HepG2 (cell line): ENCODE measurements around the gene MXD3. TPM values are rescaled to one million over a fixed set of nuclear protein-coding genes. Genes with fewer than 3 reads are reported as not detected.

Experiments used
- EEA1 ChIP-seq: sonication (generic); formaldehyde crosslinking; IDR thresholded peaks from 2 replicates; pipeline ENCODE4 v1.5.1; 2020; ENCODE audit warnings: mild to moderate bottlenecking, missing genetic modification reagents, borderline replicate concordance
- NCOA5 ChIP-seq: sonication (generic); formaldehyde crosslinking; IDR thresholded peaks from 2 replicates; pipeline ENCODE4 v1.4.0; 2020; ENCODE audit warnings: missing genetic modification reagents
- NR2F1 ChIP-seq, 2 experiments: fragments of 450-650 bp in 1 of 2; formaldehyde crosslinking in 1 of 2; IDR thresholded peaks; 2 replicates each; pipeline versions ENCODE4 v1.5.0 to v1.6.1; 2016 to 2020; ENCODE audit warnings: mild to moderate bottlenecking in 1 of 2, missing compliant biosample characterization in 1 of 2, missing genetic modification reagents in 1 of 2, moderate library complexity in 1 of 2
- RORA ChIP-seq: sonication (generic); formaldehyde crosslinking; IDR thresholded peaks from 2 replicates; pipeline ENCODE4 v1.5.0; 2020; ENCODE audit warnings: mild to moderate bottlenecking, missing genetic modification reagents, moderate library complexity
- ZMAT3 ChIP-seq: sonication (generic); formaldehyde crosslinking; conservative IDR thresholded peaks from 2 replicates; pipeline ENCODE4 v1.7.0; 2021; ENCODE audit warnings: missing genetic modification reagents
- ZNF501 ChIP-seq: sonication (generic); formaldehyde crosslinking; IDR thresholded peaks from 2 replicates; pipeline ENCODE4 v1.5.1; 2020; ENCODE audit warnings: mild to moderate bottlenecking, moderate library complexity, missing genetic modification reagents
- ZNF724P ChIP-seq: sonication (generic); formaldehyde crosslinking; IDR thresholded peaks from 2 replicates; pipeline ENCODE4 v1.8.0; 2022; ENCODE audit warnings: missing genetic modification reagents, borderline replicate concordance
- polyA plus RNA-seq, 8 experiments: library from polyadenylated mRNA; depleted of rRNA in 3 of 8; stranded (reverse) in 7 of 8; unstranded in 1 of 8; fragments of >200 nt; fragmentation: Illumina TruSeq in 4 of 8; extraction: Trizol in 4 of 8; gene quantifications; 2 replicates each; pipeline versions ENCODE4 v1.2.1 to v1.2.3, GENCODE V29; 2011 to 2016; ENCODE audit warnings: low read depth in 4 of 8, missing spikeins in 1 of 8, mixed read lengths in 1 of 8; ENCODE audit not compliant: insufficient read depth in 1 of 8
- total RNA-seq, 5 experiments: library from RNA; depleted of rRNA; stranded (reverse); fragments of >200 nt; fragmentation: Illumina TruSeq; extraction: Trizol; gene quantifications; 2 replicates each; pipeline ENCODE4 v1.2.3, GENCODE V29; 2016; ENCODE audit warnings: low read depth in 1 of 5
- TF ChIP-seq, protein P1 (sequence below): sonication (generic); formaldehyde crosslinking; IDR thresholded peaks from 2 replicates; pipeline ENCODE4 v1.4.0; 2020; ENCODE audit warnings: mild to moderate bottlenecking, missing genetic modification reagents
- TF ChIP-seq, protein P2 (sequence below): IDR thresholded peaks from 2 replicates; pipeline ENCODE4 v1.6.1; 2016; ENCODE audit warnings: missing genetic modification reagents, missing compliant biosample characterization
- TF ChIP-seq, protein P3 (sequence below): sonication (generic); formaldehyde crosslinking; IDR thresholded peaks from 2 replicates; pipeline ENCODE4 v1.5.0; 2020; ENCODE audit warnings: mild to moderate bottlenecking, missing genetic modification reagents
- TF ChIP-seq, protein P4 (sequence below): sonication (generic); formaldehyde crosslinking; IDR thresholded peaks from 2 replicates; pipeline ENCODE4 v1.8.1; 2023; ENCODE audit warnings: mild to moderate bottlenecking, moderate library complexity, missing genetic modification reagents
- TF ChIP-seq, protein P5 (sequence below): sonication (generic); formaldehyde crosslinking; IDR thresholded peaks from 2 replicates; pipeline ENCODE4 v1.9.0; 2021; ENCODE audit warnings: missing genetic modification reagents, mild to moderate bottlenecking, borderline replicate concordance

The MXD3 gene
- total and polyA plus RNA-seq, 2 of the 13 experiments (the other 11 are each of a cell fraction or from before 2014, with no cell fraction given) = 10.5 to 12.8 TPM

DNA sequence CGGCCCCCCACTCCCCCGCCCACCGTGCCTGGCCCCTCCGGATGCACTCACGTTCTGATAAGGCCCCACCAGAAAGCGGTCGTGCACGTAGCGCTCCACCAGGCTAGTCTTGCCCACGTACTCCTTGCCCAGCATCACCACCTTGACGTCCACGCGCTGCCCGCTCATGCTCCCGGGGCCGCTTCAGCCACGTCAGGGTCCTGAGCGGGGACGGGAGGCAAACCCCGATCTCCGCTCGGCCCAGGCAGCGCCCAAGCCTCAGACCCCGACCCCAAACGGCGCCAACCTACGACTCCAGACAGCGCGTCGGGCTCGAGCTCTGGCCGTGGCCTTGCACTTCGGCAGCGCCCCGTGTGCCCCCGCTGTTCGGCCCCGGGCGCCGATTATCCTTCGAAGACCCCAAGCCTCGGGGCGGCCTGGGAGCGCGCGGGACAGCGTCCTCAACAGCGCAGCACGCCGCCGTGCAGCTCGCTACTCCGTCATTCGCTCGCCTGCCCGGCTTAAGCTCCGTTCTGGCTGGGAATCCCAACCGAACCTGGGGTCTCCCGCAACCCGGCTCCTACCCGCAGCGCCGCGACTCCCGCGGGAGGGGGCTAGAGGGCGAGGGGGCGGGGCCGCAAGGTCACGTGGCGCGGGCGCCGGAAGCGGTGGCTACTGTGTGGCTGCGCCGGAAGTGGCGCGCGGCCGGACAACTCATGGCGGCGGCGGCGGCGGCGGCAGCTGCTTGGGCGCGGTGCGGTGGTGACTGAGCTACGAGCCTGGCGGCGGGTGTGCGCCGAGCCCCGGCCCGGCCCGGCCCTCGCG, 8.4 kb downstream of the MXD3 start, which contains the start of the genes PRELID1 and RAB24 (continued):
- TF ChIP-seq, protein P1, sequence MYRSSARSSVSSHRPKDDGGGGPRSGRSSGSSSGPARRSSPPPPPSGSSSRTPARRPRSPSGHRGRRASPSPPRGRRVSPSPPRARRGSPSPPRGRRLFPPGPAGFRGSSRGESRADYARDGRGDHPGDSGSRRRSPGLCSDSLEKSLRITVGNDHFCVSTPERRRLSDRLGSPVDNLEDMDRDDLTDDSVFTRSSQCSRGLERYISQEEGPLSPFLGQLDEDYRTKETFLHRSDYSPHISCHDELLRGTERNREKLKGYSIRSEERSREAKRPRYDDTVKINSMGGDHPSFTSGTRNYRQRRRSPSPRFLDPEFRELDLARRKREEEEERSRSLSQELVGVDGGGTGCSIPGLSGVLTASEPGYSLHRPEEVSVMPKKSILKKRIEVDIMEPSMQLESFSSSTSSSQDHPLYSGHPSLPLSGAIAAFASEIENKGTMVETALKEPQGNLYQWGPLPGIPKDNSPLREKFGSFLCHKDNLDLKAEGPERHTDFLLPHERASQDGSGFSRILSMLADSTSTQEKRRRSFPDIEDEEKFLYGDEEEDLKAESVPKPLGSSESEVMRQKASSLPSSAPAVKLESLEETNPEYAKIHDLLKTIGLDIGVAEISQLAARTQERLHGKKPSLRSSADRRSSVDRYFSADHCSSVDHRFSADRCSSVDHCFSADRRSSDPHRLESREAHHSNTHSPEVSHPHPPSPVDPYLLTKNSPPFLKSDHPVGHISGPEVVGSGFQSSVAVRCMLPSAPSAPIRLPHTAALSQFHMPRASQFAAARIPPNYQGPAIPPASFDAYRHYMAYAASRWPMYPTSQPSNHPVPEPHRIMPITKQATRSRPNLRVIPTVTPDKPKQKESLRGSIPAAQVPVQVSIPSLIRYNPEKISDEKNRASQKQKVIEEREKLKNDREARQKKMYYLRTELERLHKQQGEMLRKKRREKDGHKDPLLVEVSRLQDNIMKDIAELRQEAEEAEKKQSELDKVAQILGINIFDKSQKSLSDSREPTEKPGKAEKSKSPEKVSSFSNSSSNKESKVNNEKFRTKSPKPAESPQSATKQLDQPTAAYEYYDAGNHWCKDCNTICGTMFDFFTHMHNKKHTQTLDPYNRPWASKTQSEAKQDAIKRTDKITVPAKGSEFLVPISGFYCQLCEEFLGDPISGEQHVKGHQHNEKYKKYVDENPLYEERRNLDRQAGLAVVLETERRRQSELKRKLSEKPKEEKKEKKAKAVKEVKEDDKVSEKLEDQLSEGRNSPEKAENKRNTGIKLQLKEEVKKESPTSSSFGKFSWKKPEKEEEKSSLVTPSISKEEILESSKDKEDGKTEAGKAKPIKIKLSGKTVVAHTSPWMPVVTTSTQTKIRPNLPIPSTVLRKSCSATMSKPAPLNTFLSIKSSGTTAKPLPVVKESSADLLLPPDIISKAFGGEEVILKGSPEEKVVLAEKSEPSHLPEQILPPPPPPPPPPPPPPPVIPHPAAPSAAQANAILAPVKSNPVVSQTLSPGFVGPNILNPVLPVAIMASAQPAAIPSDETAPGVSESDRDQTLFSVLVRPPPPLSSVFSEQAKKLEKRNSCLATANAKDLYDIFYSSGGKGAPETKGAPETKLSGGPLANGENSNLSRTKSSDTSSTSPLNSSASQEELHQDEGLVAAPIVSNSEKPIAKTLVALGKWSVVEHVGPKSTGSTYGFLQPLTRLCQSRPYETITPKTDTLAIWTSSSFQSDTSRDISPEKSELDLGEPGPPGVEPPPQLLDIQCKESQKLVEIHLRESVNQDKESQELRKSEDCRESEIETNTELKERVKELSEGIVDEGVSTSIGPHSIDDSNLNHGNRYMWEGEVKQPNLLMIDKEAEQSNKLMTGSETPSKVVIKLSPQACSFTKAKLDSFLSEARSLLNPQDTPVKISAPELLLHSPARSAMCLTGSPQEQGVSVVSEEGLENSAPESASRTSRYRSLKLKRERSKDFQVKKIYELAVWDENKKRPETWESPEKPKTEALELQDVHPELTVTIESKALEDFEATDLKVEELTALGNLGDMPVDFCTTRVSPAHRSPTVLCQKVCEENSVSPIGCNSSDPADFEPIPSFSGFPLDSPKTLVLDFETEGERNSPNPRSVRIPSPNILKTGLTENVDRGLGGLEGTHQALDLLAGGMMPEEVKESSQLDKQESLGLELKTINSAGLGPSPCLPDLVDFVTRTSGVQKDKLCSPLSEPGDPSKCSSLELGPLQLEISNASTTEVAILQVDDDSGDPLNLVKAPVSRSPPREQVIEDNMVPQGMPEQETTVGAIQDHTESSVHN (CRISPR knock-in tag) = 0 out of 2 replicates have a peak, but pooled peaks have one; percentile 62
- peak; percentile 75; the same call in 1 of the 2 replicates for TF ChIP-seq ZNF501 (CRISPR knock-in tag)
- TF ChIP-seq, protein P2, sequence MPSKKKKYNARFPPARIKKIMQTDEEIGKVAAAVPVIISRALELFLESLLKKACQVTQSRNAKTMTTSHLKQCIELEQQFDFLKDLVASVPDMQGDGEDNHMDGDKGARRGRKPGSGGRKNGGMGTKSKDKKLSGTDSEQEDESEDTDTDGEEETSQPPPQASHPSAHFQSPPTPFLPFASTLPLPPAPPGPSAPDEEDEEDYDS (CRISPR knock-in tag) = peak; percentile 79
- no peak for TF ChIP-seq ZMAT3
- TF ChIP-seq NR2F1 (CRISPR knock-in tag; IDR thresholded peaks at IDR 0.05) = no peak
- peak; percentile 77; the same call in 1 of the 2 replicates for TF ChIP-seq ZNF724P (CRISPR knock-in tag)
- TF ChIP-seq, protein P3, sequence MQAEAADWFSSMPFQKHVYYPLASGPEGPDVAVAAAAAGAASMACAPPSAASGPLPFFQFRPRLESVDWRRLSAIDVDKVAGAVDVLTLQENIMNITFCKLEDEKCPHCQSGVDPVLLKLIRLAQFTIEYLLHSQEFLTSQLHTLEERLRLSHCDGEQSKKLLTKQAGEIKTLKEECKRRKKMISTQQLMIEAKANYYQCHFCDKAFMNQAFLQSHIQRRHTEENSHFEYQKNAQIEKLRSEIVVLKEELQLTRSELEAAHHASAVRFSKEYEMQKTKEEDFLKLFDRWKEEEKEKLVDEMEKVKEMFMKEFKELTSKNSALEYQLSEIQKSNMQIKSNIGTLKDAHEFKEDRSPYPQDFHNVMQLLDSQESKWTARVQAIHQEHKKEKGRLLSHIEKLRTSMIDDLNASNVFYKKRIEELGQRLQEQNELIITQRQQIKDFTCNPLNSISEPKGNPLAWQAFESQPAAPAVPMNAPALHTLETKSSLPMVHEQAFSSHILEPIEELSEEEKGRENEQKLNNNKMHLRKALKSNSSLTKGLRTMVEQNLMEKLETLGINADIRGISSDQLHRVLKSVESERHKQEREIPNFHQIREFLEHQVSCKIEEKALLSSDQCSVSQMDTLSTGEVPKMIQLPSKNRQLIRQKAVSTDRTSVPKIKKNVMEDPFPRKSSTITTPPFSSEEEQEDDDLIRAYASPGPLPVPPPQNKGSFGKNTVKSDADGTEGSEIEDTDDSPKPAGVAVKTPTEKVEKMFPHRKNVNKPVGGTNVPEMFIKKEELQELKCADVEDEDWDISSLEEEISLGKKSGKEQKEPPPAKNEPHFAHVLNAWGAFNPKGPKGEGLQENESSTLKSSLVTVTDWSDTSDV (CRISPR knock-in tag) = peak; percentile 42; the same call in 1 of the 2 replicates
- TF ChIP-seq, protein P4, sequence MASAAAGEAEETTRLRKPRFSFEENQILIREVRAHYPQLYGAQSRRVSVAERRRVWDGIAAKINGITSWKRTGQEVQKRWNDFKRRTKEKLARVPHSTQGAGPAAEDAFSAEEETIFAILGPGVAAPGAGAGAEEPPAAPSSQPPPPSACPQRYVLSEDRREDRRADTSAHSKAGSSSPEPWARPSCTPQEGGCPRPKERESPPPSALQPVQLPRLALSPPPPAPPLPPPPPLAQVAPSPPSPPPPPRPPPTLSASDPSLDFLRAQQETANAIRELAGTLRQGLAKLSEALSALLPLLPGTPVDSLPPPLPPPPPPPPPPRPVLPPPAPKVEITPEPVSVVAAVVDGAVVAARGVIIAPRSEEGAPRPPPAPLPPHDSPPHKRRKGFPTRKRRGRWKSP (CRISPR knock-in tag) = peak; percentile 94
- no peak for TF ChIP-seq RORA
- TF ChIP-seq EEA1 = peak; percentile 82; the same call in 1 of the 2 replicates
- TF ChIP-seq, protein P5, sequence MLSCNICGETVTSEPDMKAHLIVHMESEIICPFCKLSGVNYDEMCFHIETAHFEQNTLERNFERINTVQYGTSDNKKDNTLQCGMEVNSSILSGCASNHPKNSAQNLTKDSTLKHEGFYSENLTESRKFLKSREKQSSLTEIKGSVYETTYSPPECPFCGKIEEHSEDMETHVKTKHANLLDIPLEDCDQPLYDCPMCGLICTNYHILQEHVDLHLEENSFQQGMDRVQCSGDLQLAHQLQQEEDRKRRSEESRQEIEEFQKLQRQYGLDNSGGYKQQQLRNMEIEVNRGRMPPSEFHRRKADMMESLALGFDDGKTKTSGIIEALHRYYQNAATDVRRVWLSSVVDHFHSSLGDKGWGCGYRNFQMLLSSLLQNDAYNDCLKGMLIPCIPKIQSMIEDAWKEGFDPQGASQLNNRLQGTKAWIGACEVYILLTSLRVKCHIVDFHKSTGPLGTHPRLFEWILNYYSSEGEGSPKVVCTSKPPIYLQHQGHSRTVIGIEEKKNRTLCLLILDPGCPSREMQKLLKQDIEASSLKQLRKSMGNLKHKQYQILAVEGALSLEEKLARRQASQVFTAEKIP (CRISPR knock-in tag) = no peak
- TF ChIP-seq NCOA5 (CRISPR knock-in tag) = no peak
